KMS-11 (cell line): Measurements from ENCODE around the gene ZNF556.

Source experiments
- H2AFZ ChIP-seq: fragments of 200-600 bp; sonication (generic); 2 replicates; pipeline ENCODE4 v1.6.1; 2016; ENCODE audit warnings: antibody characterized with exemption, mixed run types, low read depth
- H3K27ac ChIP-seq: fragments of 200-600 bp; sonication (generic); 2 replicates; pipeline ENCODE4 v1.6.1; 2016; ENCODE audit warnings: mild to moderate bottlenecking, mixed run types
- H3K27me3 ChIP-seq: fragments of 200-600 bp; sonication (generic); 2 replicates; pipeline ENCODE4 v1.6.1; 2017; ENCODE audit warnings: mild to moderate bottlenecking, low read depth, mixed run types, moderate library complexity; ENCODE audit not compliant: insufficient read depth
- H3K36me3 ChIP-seq: fragments of 200-600 bp; sonication (generic); 2 replicates; pipeline ENCODE4 v1.6.1; 2017; ENCODE audit warnings: mild to moderate bottlenecking, mixed run types; ENCODE audit not compliant: insufficient read depth
- H3K4me1 ChIP-seq: fragments of 200-600 bp; sonication (generic); 2 replicates; pipeline ENCODE4 v1.6.1; 2016; ENCODE audit warnings: mild to moderate bottlenecking, low read depth, mixed run types; ENCODE audit not compliant: poor library complexity, severe bottlenecking
- H3K4me2 ChIP-seq: fragments of 200-600 bp; sonication (generic); 2 replicates; pipeline ENCODE4 v1.7.0; 2016; ENCODE audit warnings: mild to moderate bottlenecking, mixed run types
- H3K4me3 ChIP-seq: fragments of 200-600 bp; sonication (generic); IDR thresholded peaks from 2 replicates; pipeline ENCODE4 v1.6.1; 2017; ENCODE audit warnings: low read depth, low read length, mixed read lengths; ENCODE audit not compliant: insufficient read depth
- H3K79me2 ChIP-seq: fragments of 200-600 bp; sonication (generic); 2 replicates; pipeline ENCODE4 v1.6.1; 2016; ENCODE audit warnings: low read depth, mixed run types; ENCODE audit not compliant: insufficient read depth
- H3K9ac ChIP-seq: fragments of 200-600 bp; sonication (generic); 2 replicates; pipeline ENCODE4 v1.6.1; 2016; ENCODE audit warnings: mild to moderate bottlenecking, mixed run types
- H4K20me1 ChIP-seq: fragments of 200-600 bp; sonication (generic); 2 replicates; pipeline ENCODE4 v1.6.1; 2016; ENCODE audit warnings: mild to moderate bottlenecking, mixed run types; ENCODE audit not compliant: insufficient read depth
- CTCF ChIP-seq: fragments of 200-600 bp; sonication (generic); conservative IDR thresholded peaks from 2 replicates; pipeline ENCODE4 v1.6.1; 2017; ENCODE audit warnings: low read depth, mild to moderate bottlenecking, antibody characterized with exemption, low read length, moderate library complexity, mixed read lengths

Gene ZNF556

GRCh38 chr19:2867025-2867991 is at the start of gene ZNF556:
Gene ZNF556 (plus strand): TSS chr19:2867335. CDS start chr19:2867422, 87 bp downstream.
- H3K4me3 ChIP-seq: no peak within 1 kb of the TSS

GRCh38 chr19:2819540-2820111 is 47.5 kb upstream of the ZNF556 start, which contains the start of gene ZNF554:
Gene ZNF554 (plus strand): TSS chr19:2819868. CDS start chr19:2820072, 204 bp downstream.
- Histone ChIP-seq H2AFZ (peak within 1 kb of the TSS; percentile 67), H3K79me2 (no peaks in the 10 kb centered on the region), H3K4me1 (peaks cover 3% of the 10 kb centered on the region), H3K27me3 (no peaks in the 10 kb centered on the region), H3K4me3 (no peak within 1 kb of the TSS), H4K20me1 (no peaks in the 10 kb centered on the region), H3K27ac (no peak within 1 kb of the TSS), H3K4me2 (peak within 1 kb of the TSS; percentile 71), H3K36me3 (no peaks in the 10 kb centered on the region), H3K9ac (peak within 1 kb of the TSS; percentile 15; the same call in 1 of the 2 replicates)
- peak; percentile 81 for TF ChIP-seq CTCF

More at GRCh38 chr19:2867025-2867991, at the start of gene ZNF556:
- Histone ChIP-seq H3K27me3 (peaks cover 35% of the 10 kb centered on the region), H3K4me2 (no peak within 1 kb of the TSS), H3K36me3 (no peaks in the 10 kb centered on the region), H4K20me1 (no peaks in the 10 kb centered on the region), H3K27ac (no peak within 1 kb of the TSS), H3K9ac (no peak within 1 kb of the TSS), H2AFZ (no peak within 1 kb of the TSS), H3K4me1 (no peaks in the 10 kb centered on the region), H3K79me2 (no peaks in the 10 kb centered on the region)
- no peak for TF ChIP-seq CTCF

- H3K27me3 ChIP-seq: no peaks in the 10 kb centered on the region
- TF ChIP-seq CTCF: no peak
- no peaks in the 10 kb centered on the region for H4K20me1 ChIP-seq
- H3K4me2 ChIP-seq: peak overlapping the region; percentile 71
- H3K79me2 ChIP-seq: no peaks in the 10 kb centered on the region
- H3K4me3 ChIP-seq: no peak overlapping the region
- no peak overlapping the region for H3K27ac ChIP-seq
- H3K36me3 ChIP-seq: no peaks in the 10 kb centered on the region
- H2AFZ ChIP-seq: peak overlapping the region; percentile 67
- peaks cover 3% of the 10 kb centered on the region for H3K4me1 ChIP-seq
- H3K9ac ChIP-seq: peak overlapping the region; percentile 15; the same call in 1 of the 2 replicates
These were observed 46.9 kb upstream of the ZNF556 start for GRCh38 chr19:2820112-2820702.

GRCh38 chr19:2822846-2823245 is 44.3 kb upstream of the ZNF556 start:
- Histone ChIP-seq H3K27me3 (no peaks in the 10 kb centered on the region), H3K9ac (no peak overlapping the region), H3K27ac (no peak overlapping the region), H3K4me1 (peaks cover 3% of the 10 kb centered on the region), H3K79me2 (no peaks in the 10 kb centered on the region), H3K4me3 (no peak overlapping the region), H3K4me2 (no peak overlapping the region), H2AFZ (no peak overlapping the region), H4K20me1 (no peaks in the 10 kb centered on the region), H3K36me3 (no peaks in the 10 kb centered on the region)
- TF ChIP-seq CTCF: no peak
